Brain microvascular endothelial cell (primary cell): Measurements from ENCODE around the gene PLD5.
"Not testable (repeated sequence)": the region's sequence is repeated elsewhere in the genome, so short reads cannot be mapped to it uniquely, and the experiment has no call there.

Source experiments
- DNase-seq: peaks from one replicate; pipeline ENCODE4 v3.0.0-alpha.2; 2020
- H3K27ac ChIP-seq: fragments of 250-450 bp; sonication (Bioruptor Pico); 2 replicates; pipeline ENCODE4 v1.5.1; 2020; ENCODE audit warnings: mild to moderate bottlenecking, moderate library complexity
- H3K27me3 ChIP-seq: fragments of 250-450 bp; sonication (Bioruptor Pico); replicated peaks from 2 replicates; pipeline ENCODE4 v1.5.1; 2020; ENCODE audit warnings: mild to moderate bottlenecking
- H3K36me3 ChIP-seq: fragments of 250-450 bp; sonication (Bioruptor Pico); replicated peaks from 2 replicates; pipeline ENCODE4 v1.5.1; 2020; ENCODE audit warnings: mild to moderate bottlenecking
- H3K4me3 ChIP-seq: 2 replicates; pipeline ENCODE4 v1.5.1; 2011; ENCODE audit warnings: low read depth, mild to moderate bottlenecking, control low read depth, low read length, moderate library complexity
- in situ Hi-C: cut with HindIII; loops from 2 replicates; pipeline ENCODE4 v1.10.0; 2017; ENCODE audit warnings: low sequenced_read_pairs, low pct_ligation_motif_present
- TF ChIP-seq, protein P1 (sequence below): IDR thresholded peaks from 2 replicates; pipeline ENCODE4 v1.5.1; 2011; ENCODE audit warnings: low read depth, mild to moderate bottlenecking, moderate library complexity, low read length, control low read depth, inconsistent platforms; ENCODE audit errors: missing control alignments

The PLD5 gene

DNA sequence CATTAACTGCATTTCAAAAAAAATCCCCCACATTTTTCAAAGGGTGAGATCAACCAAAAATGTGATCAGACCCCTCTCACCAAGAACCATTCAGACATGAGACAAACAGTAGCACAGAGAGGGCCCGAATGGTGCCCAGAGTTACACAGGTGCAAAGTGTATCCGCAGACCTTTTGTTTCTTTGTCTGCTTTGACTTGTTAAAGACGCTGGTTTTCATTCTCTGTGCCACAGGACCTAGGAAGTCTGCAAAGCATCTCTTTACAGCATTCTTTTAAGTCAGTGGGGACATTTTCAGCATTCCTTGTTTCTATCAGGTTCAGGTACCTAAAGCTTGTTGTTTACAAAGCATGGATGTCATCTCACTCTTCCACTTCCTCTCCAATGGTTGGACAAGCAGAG lies 438.4 kb downstream of the PLD5 start:
- in situ Hi-C loops = no loop called here
- DNase-seq = no peak
- no peak overlapping the region for H3K27ac ChIP-seq
- no peak overlapping the region for H3K4me3 ChIP-seq
- TF ChIP-seq, protein P1, sequence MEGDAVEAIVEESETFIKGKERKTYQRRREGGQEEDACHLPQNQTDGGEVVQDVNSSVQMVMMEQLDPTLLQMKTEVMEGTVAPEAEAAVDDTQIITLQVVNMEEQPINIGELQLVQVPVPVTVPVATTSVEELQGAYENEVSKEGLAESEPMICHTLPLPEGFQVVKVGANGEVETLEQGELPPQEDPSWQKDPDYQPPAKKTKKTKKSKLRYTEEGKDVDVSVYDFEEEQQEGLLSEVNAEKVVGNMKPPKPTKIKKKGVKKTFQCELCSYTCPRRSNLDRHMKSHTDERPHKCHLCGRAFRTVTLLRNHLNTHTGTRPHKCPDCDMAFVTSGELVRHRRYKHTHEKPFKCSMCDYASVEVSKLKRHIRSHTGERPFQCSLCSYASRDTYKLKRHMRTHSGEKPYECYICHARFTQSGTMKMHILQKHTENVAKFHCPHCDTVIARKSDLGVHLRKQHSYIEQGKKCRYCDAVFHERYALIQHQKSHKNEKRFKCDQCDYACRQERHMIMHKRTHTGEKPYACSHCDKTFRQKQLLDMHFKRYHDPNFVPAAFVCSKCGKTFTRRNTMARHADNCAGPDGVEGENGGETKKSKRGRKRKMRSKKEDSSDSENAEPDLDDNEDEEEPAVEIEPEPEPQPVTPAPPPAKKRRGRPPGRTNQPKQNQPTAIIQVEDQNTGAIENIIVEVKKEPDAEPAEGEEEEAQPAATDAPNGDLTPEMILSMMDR = no peak
- no peaks in the 10 kb centered on the region for H3K27me3 ChIP-seq
- no peaks in the 10 kb centered on the region for H3K36me3 ChIP-seq

DNA sequence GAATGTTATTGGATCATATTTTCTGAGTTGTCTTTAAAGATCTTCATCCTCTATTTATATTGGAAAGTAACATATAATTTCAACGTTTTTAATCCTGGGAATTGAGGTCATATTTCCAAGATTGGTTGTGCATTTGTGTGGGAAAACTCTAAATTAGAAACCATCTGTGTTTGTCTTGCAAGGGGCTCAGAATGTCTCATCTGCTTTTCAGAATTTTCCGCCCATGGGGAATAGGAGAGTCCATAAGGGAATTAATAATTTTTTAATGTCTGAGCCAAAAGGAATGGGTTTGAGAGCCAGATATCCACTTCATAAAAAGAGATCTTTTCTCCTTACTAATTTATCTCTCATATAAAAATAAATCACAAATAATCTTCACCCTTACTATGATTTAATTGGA lies 440.8 kb downstream of the PLD5 start:
- in situ Hi-C loops = no loop called here
- no peaks in the 10 kb centered on the region for H3K27me3 ChIP-seq
- no peaks in the 10 kb centered on the region for H3K36me3 ChIP-seq
- no peak for DNase-seq
- TF ChIP-seq, protein P1 = no peak
- no peak overlapping the region for H3K27ac ChIP-seq
- no peak overlapping the region for H3K4me3 ChIP-seq

DNA sequence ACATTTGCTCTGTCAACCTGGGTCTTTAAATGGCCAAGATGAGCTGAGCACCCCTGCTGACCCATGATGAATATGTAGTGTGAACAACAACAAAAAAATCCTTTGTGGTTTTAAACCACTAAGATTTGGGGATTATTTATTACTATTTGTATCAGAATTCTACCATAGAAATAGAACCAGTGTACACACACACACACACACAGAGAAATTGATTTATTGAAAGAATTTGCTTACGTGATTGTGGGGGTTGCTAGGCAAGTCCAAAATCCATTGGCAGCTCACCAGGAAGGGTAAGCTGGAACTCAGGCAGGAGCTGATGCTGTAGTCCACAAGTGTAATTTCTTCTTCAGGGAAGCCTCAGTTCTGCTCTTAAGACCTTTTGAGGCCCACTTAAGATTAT lies 443.1 kb downstream of the PLD5 start:
- Histone ChIP-seq H3K27ac (no peak overlapping the region), H3K4me3 (no peak overlapping the region), H3K36me3 (no peaks in the 10 kb centered on the region), H3K27me3 (no peaks in the 10 kb centered on the region)
- DNase-seq = no peak
- in situ Hi-C loops = no loop called here
- TF ChIP-seq, protein P1 = no peak

DNA sequence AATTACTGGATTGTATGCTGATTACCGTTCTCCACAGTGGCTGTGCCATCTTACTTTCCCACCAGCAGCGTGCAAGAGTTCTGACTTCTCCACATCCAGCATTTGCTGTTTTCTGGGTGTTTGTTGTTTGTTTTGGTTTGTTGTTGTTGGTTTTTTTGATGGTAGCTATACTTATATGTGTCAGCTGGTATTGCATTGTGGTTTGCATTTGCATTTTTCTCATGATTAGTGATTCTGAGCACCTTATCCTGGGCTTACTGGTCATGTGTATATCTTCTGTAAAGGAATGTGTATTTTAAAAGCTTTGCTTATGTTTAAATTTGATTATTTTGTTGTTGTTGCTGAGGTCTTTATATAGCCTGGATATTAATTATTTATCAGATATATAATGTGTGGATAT lies 458.7 kb downstream of the PLD5 start:
- TF ChIP-seq, protein P1 = no peak
- no peak for DNase-seq
- Histone ChIP-seq H3K27ac (no peak overlapping the region), H3K4me3 (no peak overlapping the region), H3K27me3 (no peaks in the 10 kb centered on the region), H3K36me3 (no peaks in the 10 kb centered on the region)
- in situ Hi-C loops = no loop called here

DNA sequence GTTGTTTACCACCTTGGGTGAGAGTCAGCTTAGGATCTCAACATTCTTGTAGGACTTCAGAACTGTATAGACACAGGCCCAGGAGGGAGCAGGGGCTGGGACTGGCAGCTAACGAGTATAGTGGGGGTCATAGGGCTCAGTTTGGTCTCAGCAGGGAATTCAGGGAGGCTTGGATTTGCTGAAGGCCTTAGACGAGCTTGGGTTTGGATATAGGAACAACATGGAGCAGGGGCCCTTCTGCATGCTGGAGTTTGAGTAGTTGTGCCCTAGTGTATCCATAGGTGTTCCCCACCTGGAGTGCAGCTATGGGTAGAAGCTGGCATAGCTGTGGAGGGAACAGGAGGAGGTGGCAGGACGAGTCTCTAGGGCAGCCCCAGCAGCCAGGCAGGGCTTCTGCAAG lies 462.2 kb downstream of the PLD5 start:
- no peaks in the 10 kb centered on the region for H3K36me3 ChIP-seq
- TF ChIP-seq, protein P1 = no peak
- in situ Hi-C loops = no loop called here

DNA sequence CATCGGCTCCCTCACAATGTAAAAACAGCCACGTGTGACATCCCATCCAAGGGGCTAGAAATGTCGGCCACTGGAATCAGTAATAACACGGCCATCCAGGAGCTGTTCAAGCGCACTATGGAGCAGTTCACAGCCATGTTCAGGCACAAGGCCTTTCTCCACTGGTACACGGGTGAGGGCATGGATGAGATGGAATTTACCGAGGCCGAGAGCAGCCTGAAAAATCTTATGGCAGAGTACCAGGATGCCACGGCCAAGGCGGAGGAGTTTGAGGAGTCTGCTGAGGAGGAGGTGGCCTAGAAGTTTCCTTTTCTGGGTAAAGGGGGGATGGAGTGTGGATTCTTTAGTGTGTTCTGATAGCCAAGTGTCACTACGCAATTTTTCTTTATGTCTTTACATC lies 464.5 kb downstream of the PLD5 start:
- no peak for DNase-seq
- in situ Hi-C loops = no loop called here
- Histone ChIP-seq H3K4me3 (no peak overlapping the region), H3K27ac (no peak overlapping the region), H3K36me3 (no peaks in the 10 kb centered on the region), H3K27me3 (no peaks in the 10 kb centered on the region)
- TF ChIP-seq, protein P1 = no peak

More for the DNA sequence above, 462.2 kb downstream of the PLD5 start:
- no peak overlapping the region for H3K27ac ChIP-seq
- H3K4me3 ChIP-seq = no peak overlapping the region
- DNase-seq = no peak
- no peaks in the 10 kb centered on the region for H3K27me3 ChIP-seq

DNA sequence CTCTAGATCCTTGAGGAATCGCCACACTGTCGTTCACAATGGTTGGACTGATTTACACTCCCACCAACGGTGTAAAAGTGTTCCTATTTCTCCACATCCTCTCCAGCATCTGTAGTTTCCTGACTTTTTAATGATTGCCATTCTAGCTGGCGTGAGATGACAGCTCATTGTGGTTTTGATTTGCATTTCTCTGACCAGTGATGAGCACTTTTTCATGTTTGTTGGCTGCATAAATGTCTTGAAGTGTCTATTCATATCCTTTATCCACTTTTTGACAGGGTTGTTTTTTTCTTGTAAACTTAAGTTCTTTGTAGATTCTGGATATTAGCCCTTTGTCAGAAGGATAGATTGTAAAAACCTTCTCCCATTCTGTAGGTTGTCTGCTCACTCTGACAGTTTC lies 465.9 kb downstream of the PLD5 start:
- H3K36me3 ChIP-seq, DNase-seq, in situ Hi-C loops, H3K27me3 ChIP-seq, H3K4me3 ChIP-seq, H3K27ac ChIP-seq: not testable (repeated sequence)

DNA sequence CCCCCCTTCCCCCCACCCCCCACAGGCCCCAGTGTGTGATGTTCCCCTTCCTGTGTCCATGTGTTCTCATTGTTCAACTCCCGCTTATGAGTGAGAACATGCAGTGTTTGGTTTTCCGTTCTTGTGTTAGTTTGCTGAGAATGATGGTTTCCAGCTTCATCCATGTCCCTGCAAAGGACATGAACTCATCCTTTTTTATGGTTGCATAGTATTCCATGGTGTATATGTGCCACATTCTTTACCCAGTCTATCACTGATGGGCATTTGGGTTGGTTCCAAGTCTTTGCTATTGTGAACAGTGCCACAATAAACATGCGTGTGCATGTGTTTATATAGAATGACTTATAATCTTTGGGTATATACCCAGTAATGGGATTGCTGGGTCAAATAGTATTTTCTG lies 466.3 kb downstream of the PLD5 start:
- H3K4me3 ChIP-seq, DNase-seq, H3K27ac ChIP-seq, H3K27me3 ChIP-seq, in situ Hi-C loops, H3K36me3 ChIP-seq: not testable (repeated sequence)
